Activated effector memory CD4-positive, alpha-beta T cell treated with Interleukin-2 at 50 U/mL for 16 hours (primary cell): ENCODE data around the gene ST3GAL2.
"Not testable (repeated sequence)": the region's sequence is repeated elsewhere in the genome, so short reads cannot be mapped to it uniquely, and the experiment has no call there.

ENCODE experiments used
- DNase-seq: peaks from one replicate; pipeline ENCODE4 v3.0.0-alpha.2; 2020

The ST3GAL2 gene

DNA sequence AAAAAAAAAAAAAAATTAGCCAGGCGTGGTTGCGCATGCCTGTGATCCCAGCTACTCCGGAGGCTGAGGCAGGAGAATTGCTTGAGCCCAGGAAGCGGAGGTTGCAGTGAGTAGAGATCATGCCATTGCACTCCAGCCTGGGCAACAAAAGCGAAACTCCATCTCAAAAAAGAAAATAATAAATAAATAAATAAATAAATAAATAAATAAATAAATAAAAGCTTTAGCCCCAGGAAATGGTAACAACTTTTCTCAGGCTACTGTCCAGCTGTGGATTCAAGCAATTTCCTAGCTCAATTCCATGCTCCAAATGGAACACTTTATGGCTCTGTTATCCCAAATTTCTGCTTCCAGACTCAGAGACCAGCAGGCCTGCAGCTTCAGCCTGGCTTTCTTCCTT, 25.3 kb downstream of the ST3GAL2 start:
- not testable (repeated sequence) for DNase-seq

GRCh38 chr16:70412385-70412784, 26.5 kb downstream of the ST3GAL2 start:
- no peak for DNase-seq

GRCh38 chr16:70410734-70411133, 28.2 kb downstream of the ST3GAL2 start:
- no peak for DNase-seq

DNA sequence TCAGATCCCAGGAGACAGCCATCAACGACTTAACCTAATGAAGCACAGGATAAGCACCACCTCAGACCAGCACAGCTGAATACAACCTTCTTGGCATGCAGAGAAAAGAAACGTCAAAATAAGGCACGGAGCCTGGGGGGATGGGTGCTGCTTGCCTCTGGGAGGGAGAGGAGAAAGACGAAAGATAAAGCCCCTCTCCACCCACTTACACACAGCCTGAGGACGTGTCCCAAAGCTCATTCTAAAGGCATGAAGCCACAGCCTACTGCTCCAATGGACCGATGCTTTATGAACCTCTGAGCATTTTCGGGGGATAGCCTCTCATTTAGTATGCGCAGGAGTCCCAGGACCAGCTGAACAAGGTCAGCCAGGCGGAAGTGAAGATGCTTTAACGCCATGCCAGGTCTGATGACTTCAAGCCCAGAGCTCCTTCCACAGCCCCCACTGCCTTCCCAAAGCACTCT, 31.1 kb downstream of the ST3GAL2 start:
- no peak for DNase-seq

DNA sequence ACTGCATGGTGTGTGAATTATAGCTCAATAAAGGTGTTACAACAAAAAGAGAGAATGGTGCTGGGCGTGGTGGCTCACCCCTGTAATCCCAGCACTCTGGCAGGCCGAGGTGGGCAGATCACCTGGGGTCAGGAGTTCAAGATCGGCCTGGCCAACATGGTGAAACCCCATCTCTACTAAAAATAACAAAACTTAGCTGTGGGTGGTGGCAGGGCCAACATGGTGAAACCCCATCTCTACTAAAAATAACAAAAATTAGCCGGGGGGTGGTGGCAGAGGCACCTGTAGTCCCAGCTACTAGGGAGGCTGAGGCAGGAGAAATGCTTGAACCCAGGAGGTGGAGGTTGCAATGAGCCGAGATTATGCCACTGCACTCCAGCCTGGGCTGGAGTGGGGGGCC, 32.8 kb downstream of the ST3GAL2 start:
- not testable (repeated sequence) for DNase-seq

DNA sequence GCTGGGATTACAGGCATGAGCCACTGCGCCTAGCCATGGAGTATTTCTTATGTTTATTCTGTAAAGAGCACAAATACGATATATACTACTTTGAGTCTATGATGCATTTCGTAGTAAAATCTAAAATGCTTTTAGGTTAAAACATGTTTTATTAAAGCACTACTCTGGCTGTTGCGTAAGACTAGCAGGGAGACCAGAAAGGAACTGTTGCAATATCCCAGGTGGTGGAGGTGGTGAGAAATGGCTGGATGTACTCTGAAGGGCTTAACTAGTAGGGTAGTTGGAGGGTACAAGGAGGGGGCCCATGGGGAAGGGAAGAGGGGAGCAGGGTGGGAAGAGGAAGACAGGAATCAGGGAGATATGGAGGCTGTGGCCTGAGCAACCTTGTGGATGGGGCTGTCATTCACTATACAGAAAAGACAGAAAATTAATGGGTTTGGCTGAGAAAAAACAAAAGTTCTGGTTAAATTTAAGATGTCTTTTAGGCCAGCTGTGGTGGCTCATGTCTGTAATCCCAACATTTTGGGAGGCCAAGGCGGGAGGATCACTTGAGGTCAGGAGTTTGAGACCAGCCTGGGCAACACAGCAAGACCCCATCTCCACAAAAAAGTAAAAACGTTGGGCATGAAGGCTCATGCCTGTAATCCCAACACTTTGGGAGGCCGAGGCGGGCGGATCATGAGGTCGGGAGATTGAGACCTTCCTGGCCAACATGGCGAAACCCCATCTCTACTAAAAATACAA, 35.8 kb downstream of the ST3GAL2 start:
- no peak for DNase-seq

- no peak for DNase-seq
Measured at GRCh38 chr16:70399951-70400350, 38.9 kb downstream of the ST3GAL2 start.

GRCh38 chr16:70399381-70399780, 39.5 kb downstream of the ST3GAL2 start:
- no peak for DNase-seq

DNA sequence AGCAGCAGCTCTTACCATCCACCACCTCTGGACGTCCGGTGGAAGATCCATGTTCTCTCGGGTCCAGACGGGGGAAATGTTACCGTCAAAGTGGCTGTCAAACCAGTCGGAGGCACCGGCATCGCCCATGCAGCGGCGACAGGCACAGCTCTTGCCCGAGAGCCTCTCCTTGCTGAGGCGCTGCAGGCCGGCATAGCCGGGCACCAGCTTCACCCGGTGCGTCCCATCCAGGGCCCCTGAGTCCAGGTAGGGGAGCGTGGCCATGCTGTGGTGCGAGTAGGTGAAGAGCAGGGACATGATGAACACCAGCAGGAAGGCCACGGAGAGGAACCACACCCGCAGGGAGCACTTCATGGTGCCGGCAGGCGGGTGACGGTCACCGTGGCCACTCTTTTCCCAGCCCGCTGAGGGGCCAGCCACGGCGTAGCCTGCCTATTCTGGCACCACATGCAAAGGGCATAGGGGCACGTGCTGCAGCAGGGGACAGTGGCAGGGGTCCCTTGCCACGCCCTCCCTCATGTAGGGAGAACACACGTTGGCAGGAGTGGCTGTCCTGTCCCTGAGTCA, 40.6 kb downstream of the ST3GAL2 start:
- no peak for DNase-seq

DNA sequence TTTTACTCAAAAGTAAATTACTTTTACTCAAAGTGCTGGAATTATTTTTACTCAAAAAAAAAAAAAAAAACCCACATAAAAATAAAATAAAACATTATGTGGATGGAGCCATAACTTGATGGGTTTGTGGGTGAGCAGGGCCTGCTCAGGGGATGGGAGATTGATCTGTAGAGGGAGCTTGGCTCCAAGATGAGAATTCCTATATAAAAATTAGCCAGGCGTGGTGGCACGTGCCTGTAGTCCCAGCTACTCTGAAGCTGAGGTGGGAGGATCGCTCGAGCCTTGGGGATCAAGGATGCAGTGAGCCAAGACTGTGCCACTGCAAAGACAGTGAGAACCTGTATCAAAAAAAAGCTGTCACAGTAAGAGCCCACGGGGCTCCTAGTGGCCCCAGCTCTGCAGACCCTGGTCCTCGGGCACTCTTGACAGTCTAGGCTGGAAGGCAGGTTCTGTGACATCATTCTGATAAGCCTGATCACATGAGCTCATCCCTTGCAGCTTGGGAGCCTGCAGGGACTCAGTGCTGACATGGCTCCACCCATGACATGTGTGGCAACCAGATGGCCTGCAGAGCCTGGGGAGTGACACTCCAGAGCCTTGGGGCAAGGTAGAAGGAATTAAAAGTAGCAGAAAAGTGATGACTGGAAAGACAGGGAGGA, 42.5 kb downstream of the ST3GAL2 start:
- DNase-seq, result no peak

DNA sequence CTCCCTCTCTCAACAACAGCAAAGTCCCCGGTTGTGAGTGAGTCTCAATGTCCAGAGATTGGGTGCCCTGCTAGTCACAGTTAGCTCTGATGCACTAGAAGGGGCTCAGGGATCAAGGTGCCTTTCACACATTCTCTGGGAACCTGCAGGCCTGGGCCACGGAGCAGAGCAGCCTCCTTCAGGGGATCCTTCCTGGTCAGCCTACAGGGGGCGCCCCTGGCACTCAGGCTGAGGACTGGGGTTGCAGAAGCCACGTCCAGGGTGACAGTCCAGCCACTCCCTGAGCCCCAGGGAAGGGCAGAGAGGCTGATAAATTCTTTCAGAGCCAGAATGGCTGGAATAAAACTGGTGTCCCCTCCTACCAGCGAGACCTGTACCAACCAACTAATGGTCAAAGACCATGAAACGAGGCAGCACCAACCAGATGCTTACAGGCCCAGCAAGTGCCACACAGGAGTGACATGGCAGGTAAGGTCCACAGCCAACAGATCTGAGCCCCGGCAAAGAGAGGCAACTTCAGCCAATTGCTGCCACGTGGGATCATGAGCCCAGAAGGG, 43.5 kb downstream of the ST3GAL2 start:
- DNase-seq, result peak; percentile 32

DNA sequence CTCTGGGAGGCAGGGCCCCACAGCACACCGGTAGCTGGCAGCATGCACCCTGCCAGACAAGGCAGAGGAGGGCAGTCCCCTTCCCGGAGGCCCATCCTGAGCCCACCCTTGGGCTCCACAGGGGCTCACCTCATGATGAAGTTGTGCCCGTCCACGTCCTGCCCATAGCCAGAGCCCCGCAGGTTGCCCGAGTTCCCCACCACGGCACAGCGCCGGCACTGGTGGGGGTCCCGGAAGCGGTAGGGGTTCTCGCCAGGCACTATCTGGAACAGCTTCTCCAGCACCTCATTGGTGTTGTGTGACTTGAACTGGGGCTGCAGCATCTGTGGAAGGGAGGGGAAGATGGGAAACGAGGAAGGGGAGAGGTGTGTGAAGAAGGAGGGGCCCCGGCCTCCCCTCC, 44.0 kb downstream of the ST3GAL2 start:
- no peak for DNase-seq

- no peak for DNase-seq
Measured at GRCh38 chr16:70393662-70394061, 45.2 kb downstream of the ST3GAL2 start.

DNA sequence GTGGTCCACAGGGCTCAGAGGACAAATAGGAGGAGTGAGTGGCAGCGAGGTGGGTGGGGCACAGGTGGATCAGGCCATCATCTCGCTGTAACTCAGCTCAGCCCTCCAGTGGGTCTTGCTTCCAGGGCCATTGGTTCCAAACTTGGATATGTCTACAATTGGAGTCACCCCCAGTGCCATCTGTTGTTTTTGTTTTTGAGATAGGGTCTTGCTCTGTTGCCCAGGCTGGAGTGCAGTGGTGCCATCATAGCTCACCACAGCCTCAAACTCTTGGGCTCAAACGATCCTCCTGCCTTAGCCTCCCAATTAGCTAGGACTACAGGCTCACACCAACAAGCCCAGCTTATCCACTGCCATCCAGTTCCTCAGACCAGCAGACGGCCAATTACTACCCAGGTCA, 46.3 kb downstream of the ST3GAL2 start:
- DNase-seq, result no peak

DNA sequence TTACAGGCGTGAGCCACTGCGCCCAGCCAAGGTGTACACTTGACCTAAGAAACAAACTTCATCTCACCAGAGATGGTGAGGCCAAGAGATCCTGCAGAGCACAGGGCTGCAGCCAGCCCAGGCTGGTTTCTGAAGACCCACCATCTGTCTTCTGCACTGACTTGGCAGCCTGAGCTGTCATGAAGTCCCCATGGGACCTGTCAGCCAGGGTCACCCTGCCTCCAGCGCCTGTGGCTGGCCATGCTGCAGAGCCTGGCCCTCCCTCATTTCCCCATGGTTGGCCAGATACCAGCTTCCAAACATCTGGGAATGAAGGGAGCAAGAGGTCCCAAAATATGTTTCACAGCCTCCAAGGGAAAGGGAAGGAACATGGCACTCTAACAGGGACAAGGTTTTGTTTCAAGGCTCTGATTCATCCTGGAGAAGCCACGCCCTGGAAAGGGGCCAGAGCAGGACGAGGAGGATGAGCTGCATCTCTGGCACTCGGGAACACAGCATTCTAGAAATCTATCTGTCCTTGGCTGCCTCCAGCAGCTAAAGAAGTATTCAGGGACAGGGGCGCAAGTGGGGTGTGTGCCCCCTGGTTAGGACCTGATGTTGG, 46.9 kb downstream of the ST3GAL2 start:
- DNase-seq, result no peak

GRCh38 chr16:70391446-70391845, 47.5 kb downstream of the ST3GAL2 start:
- DNase-seq, result no peak

DNA sequence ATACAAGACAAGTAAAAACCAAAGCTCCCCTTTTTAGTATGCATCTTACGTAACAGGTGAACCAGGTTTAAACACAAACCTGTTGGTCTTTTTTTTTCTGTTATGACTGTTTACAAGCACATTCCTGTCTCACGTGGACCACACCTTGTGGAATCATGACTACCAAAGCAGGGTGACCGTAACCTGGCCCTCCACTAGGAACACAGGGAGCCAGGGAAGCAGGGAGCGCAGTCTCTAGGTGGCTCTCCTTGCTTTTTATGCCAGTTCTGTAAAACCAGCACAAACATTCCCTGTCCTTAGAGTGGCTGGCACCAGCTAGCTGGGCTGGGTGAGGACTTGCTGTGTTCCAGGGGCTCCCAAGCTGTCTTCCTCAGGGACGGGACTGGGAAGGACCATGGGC, 48.1 kb downstream of the ST3GAL2 start:
- no peak for DNase-seq

- no peak for DNase-seq
Measured at GRCh38 chr16:70388006-70388680, 50.8 kb downstream of the ST3GAL2 start.

GRCh38 chr16:70386289-70386986, 52.5 kb downstream of the ST3GAL2 start:
- DNase-seq, result not testable (repeated sequence)

- DNase-seq, result no peak
Measured at GRCh38 chr16:70383421-70383960, 55.4 kb downstream of the ST3GAL2 start.

GRCh38 chr16:70381604-70382342, 57.1 kb downstream of the ST3GAL2 start:
- no peak for DNase-seq
